Measurements from ENCODE around the gene CUX1. TPM values are rescaled to one million over a fixed set of nuclear protein-coding genes. Genes with fewer than 3 reads are reported as not detected.

Gene CUX1
- total and polyA plus RNA-seq, 10 of the 15 experiments (the other 5 are each of a cell fraction or from before 2014, with no cell fraction given), result 6.1 to 48.6 (median 25.9) TPM

GRCh38 chr7:102291056-102291915 is 473.9 kb downstream of the CUX1 start:
- RAD21 ChIA-PET (ENCODE audit: unreplicated experiment), result interaction anchor here (0.6 to 6.0 kb wide), 9 partner anchors 9 to 134 kb away, joined by 3 to 121 read pairs (median 4); partner anchors contain the start of gene PRKRIP1
- Histone ChIP-seq H3K79me2 (ENCODE audit: control insufficient read depth, insufficient read depth, low read length) (peaks cover 84% of the 10 kb centered on the region), H3K9me3 (replicated peaks; ENCODE audit: control insufficient read depth, insufficient read depth, low read length) (no peaks in the 10 kb centered on the region), H3K4me3 (peak overlapping the region; percentile 57), H3K4me1 (ENCODE audit: control insufficient read depth, insufficient read depth, low read length) (peaks cover 65% of the 10 kb centered on the region), H3K36me3 (ENCODE audit: control insufficient read depth in 2 of 2, insufficient read depth in 2 of 2, low read length in 1 of 2) (peaks cover 0 to 3% of the 10 kb centered on the region in 2 experiments; a peak in 2 of 4 replicates), H3K4me2 (ENCODE audit: control insufficient read depth, insufficient read depth) (peak overlapping the region; percentile 94), H3K9ac (ENCODE audit: control insufficient read depth, insufficient read depth, low read length) (peak overlapping the region; percentile 63), H3K27ac (ENCODE audit: control insufficient read depth, insufficient read depth) (peak overlapping the region; percentile 75), H3K27me3 (replicated peaks in 1 of 2; ENCODE audit: control insufficient read depth in 2 of 2, insufficient read depth in 2 of 2, low read length in 1 of 2) (no peaks in the 10 kb centered on the region), H4K20me1 (ENCODE audit: control insufficient read depth, insufficient read depth) (no peaks in the 10 kb centered on the region; the same call in 1 of the 2 replicates), H2AFZ (ENCODE audit: control insufficient read depth, low read depth, low read length) (no peak overlapping the region)
- intact Hi-C loops (cut with micrococcal nuclease; ENCODE audit: unreplicated experiment), result loop anchor here (1.0 kb wide), 1 partner anchor 16 kb away; no protein-coding TSS in a partner anchor
- peak; percentile 90 for DNase-seq (ENCODE audit: low read depth, low spot score)
- FAIRE-seq, result peak; percentile 95
- POLR2A ChIA-PET, result interaction anchor here (0.6 to 1.6 kb wide), 4 partner anchors 11 to 135 kb away, joined by 3 to 10 read pairs (median 5); no protein-coding TSS in a partner anchor
- no TSS peak for BruUV-seq (replicated peaks)
- in situ Hi-C loops (cut with MboI), result no loop called here
- CTCF ChIA-PET, result interaction anchor here (0.6 to 5.7 kb wide), 7 partner anchors 14 to 1567 kb away, joined by 3 to 62 read pairs (median 3); partner anchors contain the start of gene PRKRIP1
- 0% methylated on average over 18 of the region's 18 CpGs for WGBS (ENCODE audit: insufficient coverage, insufficient replicate concordance, low lambda C conversion rate, missing lambda C conversion rate)
- SMC1A ChIA-PET (ENCODE audit: uncharacterized antibody, unreplicated experiment), result interaction anchor here (1.2 to 6.8 kb wide), 8 partner anchors 12 to 133 kb away, joined by 3 to 91 read pairs (median 5); no protein-coding TSS in a partner anchor
- ATAC-seq, result peak; percentile 53
- TF ChIP-seq NFYB (IDR thresholded peaks at IDR 0.05; ENCODE audit: insufficient read depth, low read depth, low read length) (no peak), HCFC1 (IDR thresholded peaks at IDR 0.05; ENCODE audit: low read length) (no peak), POLR2A (IDR thresholded peaks at IDR 0.05; ENCODE audit: low read depth, low read length) (peak; percentile 48; the same call in 1 of the 2 replicates), RAD21 (IDR thresholded peaks at IDR 0.05; ENCODE audit: insufficient read depth, low read depth, low read length) (no peak), BCLAF1 (IDR thresholded peaks at IDR 0.05) (no peak), YBX1 (IDR thresholded peaks at IDR 0.05) (no peak), CEBPB (IDR thresholded peaks at IDR 0.05; ENCODE audit: borderline replicate concordance in 1 of 2, low read depth in 2 of 2, low read length in 2 of 2) (no peak), YY1 (IDR thresholded peaks at IDR 0.05; ENCODE audit: low read depth, low read length) (no peak), ZSCAN29 (IDR thresholded peaks at IDR 0.05) (no peak), POU2F2 (IDR thresholded peaks at IDR 0.05; ENCODE audit: borderline replicate concordance, low read depth, low read length) (0 out of 3 replicates have a peak, but pooled peaks have one; percentile 34), NFIC (IDR thresholded peaks at IDR 0.05; ENCODE audit: low read depth, low read length) (no peak), HDAC2 (IDR thresholded peaks at IDR 0.05) (no peak), CTCF (IDR thresholded peaks at IDR 0.05 in 2 of 3, conservative IDR thresholded peaks at IDR 0.05 in 1 of 3; ENCODE audit: control insufficient read depth in 2 of 3, extremely low read depth in 1 of 3, insufficient read depth in 1 of 3, low read depth in 3 of 3, low read length in 3 of 3) (no peak), BMI1 (IDR thresholded peaks at IDR 0.05; ENCODE audit: borderline replicate concordance) (no peak), ZBTB11 (CRISPR knock-in tag; IDR thresholded peaks at IDR 0.05) (no peak)
